Activated CD4-positive, alpha-beta T cell treated with anti-CD3 and anti-CD28 coated beads, Interleukin-2, amount 50 U/mL, for 24 hours (primary cell): ENCODE data around the gene MATN1.
A peak's percentile ranks its signal among the peaks of the same experiment; 100 is the strongest.

ENCODE experiments used
- DNase-seq, 2 donors: peaks; one replicate each; pipeline ENCODE4 v3.0.0-alpha.2; 2020; ENCODE audit warnings: low read depth in 1 of 2, low spot score in 1 of 2

The MATN1 gene

GRCh38 chr1:30758121-30758688 is 34.8 kb upstream of the MATN1 start:
- DNase-seq: no peak

DNA sequence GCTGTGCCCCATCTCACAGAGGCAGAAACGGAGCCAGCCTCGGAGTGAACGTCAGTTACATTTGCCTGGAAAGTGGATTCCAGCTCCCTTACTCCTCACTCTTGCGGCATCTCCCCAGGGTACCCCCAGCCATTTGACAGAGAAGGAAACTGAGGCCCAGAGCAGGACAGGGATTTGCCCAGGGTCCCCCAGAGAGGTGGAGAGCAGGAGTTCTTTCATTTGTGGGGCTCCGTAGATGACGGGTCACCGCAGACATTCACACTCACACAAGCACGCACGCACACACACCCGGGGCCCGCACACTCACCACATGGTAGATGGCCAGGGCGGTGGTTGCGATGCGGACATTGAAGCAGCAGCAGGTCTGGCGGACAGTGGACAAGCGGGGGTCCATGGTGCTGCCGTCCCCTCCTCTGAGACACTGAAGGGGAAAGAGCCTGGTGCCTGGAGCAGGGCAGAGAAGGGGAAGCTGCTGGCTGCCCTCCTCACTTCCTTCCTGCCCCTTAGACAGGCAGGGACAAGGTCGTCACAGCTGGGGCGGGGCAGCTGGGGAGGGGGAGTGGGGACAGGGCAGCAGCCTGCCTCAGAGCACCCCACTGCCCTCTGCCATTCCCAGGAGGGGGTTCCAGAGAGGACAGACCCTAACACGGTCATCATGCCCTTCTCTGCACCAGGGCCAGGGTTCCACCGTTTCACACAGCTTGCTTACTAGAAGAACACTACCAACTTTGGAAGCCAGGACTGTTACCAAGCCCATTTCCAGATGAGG is 34.2 kb upstream of the MATN1 start, which contains the start of gene LAPTM5:
Gene LAPTM5 (minus strand): TSS at position 423 of the 769 bp plus-strand sequence. CDS start 29 bp downstream, at position 394.
- no peak for DNase-seq

DNA sequence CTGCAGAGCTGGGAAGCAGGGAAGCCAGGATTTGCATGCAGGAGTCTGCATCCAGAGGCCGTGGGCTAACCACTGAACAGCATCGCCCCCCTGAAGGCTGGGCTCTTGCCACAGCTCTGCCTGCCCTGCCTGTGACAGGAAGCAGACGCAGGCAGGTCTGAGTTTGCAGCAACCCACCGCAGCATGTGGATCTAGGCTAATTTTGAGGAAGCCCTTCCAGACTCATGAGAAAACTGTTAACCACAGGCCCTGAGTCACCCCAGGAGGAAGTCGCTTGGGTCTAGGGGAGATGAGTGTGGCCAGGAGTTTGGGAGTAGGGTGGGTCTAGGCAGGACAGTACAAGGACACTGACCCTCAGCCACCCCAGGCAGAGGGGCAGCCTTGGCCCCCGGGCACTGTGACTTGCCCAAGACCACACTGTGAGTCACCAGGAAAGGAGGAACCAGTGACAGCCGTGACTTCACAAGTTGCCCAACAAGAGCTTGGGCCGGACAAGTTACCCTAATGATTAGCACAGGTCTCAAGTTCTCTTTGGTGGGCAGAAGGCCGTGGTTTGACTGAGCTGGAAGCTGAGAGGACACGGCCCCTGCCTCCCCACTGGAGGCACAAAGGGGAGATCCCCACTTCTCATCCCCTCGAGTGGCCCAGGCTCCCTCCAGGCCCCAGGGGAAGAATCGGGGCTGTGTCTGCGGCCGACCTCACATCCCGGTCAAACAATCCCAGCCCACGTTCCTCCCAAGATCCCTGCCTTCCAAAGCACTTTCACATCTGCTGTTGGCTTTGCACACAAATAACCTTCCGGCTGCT is 33.4 kb upstream of the MATN1 start:
- peak in 1 of 2 donors; percentile 72 for DNase-seq

- no peak for DNase-seq
These were observed 32.8 kb upstream of the MATN1 start for GRCh38 chr1:30756206-30756544.

GRCh38 chr1:30755746-30756145 is 32.4 kb upstream of the MATN1 start:
- no peak for DNase-seq

DNA sequence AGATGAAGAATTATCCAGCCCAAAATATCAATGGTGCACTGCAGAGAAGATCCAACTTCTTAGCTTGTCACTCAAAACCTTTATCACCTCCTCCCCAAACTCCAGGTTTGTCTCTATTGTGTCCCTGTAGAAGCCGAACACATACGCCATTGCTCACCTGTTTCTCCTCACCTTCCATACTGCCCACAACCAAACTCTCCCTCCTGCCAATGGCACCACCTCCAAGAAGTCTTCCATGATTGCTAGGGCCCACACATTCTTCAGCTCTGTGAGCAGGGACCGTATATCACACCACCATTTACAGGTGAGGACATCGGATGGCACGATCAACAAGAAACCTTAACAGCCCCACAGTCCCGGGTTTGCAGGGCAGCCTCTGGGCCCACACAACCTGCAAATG is 31.9 kb upstream of the MATN1 start:
- no peak for DNase-seq

- DNase-seq: no peak
These were observed 31.3 kb upstream of the MATN1 start for GRCh38 chr1:30754684-30755171.

DNA sequence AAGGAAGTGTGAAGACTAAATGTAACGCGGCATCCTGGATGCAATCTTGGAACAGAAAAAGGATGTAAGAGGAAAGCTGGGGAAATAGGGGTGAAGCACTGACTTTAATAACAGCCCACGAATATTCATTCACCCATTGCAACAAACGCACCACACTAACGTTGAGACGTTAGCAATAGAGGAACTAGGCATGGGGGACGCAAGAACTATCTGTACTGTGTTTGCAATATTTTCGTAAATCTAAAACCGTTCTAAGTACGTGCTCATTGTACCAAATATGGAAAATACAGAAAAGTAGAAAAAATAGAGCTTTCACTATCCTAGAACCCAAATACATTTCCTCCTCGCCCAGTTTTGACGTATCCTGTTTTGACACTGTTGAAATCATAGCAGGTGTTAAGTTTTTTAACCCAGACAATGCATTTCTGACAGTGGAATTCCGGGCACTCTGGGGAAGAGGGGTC is 30.3 kb upstream of the MATN1 start:
- DNase-seq: no peak

GRCh38 chr1:30753118-30753517 is 29.7 kb upstream of the MATN1 start:
- DNase-seq: no peak

DNA sequence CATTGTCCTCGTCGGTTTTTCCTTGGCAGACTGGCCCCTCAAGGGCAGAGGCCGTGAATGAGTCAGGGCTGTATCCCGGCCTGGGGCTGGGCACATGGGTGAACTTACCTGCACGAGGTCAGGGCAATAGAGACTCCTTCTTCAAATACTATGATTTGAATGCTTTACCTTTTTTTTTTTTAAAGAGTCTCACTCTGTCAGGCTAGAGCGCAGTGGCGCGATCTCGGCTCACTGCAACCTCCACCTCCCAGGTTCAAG is 29.2 kb upstream of the MATN1 start:
- no peak for DNase-seq

GRCh38 chr1:30751830-30752650 is 28.7 kb upstream of the MATN1 start:
- DNase-seq: no peak

DNA sequence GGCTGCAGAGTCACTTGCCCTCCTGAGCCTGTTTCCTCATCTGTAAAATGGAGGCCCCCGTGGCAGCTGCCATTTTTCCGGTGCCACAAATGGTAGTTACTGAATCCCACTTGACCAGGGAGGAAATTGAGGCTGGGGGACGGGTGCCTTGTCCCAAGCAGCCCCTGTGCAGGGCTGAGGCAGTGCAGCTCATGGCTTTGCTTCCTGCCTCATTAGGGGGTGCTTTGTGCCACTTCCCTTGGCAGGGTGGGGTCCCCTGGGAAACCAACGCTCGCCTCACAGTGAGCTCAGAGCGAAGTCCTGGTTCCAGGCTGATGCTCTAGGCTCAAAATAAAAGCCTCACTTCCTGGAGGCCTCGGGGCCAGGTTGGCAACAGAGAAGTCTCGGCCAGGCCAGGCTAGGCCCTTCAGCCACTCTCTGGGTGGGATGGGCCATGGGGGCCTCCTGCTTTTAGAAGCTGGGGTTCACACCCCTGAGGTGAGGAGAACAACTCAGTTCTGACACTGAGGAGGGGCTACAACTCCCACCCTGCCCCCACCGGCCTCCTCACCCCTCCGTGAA is 27.4 kb upstream of the MATN1 start:
- no peak for DNase-seq

GRCh38 chr1:30749691-30750583 is 26.6 kb upstream of the MATN1 start:
- peak in 1 of 2 donors; percentile 54 for DNase-seq

GRCh38 chr1:30748699-30749401 is 25.5 kb upstream of the MATN1 start:
- peak in 1 of 2 donors; percentile 46 for DNase-seq

DNA sequence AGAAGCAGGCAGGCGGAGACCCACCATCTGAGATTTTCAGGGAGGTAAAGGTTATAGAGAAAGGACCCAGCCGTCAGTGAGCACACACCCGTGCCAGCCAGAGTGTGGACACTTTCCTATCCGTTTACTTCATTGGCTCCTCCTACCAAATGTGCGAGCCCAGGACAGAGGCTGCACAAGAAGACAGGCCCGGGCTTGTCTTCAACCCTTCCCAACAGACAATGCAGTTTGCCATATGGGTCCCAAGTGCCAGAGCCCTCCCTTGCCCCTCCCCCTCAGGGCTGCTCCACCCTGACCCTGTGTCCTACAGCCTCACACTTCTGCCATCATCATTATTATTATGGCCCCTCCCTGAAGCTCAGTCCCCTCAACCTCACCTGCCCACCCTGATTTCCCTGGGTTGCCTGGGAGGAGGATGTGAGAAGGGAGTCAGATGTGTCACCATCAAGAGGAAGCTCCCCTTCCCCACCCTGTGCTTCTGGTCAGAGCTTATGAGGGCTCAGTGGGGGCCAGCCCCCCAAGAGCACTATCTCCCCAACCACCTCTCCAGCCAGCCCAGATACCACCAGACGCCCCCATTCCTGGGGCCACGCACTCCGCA is 24.8 kb upstream of the MATN1 start:
- no peak for DNase-seq

DNA sequence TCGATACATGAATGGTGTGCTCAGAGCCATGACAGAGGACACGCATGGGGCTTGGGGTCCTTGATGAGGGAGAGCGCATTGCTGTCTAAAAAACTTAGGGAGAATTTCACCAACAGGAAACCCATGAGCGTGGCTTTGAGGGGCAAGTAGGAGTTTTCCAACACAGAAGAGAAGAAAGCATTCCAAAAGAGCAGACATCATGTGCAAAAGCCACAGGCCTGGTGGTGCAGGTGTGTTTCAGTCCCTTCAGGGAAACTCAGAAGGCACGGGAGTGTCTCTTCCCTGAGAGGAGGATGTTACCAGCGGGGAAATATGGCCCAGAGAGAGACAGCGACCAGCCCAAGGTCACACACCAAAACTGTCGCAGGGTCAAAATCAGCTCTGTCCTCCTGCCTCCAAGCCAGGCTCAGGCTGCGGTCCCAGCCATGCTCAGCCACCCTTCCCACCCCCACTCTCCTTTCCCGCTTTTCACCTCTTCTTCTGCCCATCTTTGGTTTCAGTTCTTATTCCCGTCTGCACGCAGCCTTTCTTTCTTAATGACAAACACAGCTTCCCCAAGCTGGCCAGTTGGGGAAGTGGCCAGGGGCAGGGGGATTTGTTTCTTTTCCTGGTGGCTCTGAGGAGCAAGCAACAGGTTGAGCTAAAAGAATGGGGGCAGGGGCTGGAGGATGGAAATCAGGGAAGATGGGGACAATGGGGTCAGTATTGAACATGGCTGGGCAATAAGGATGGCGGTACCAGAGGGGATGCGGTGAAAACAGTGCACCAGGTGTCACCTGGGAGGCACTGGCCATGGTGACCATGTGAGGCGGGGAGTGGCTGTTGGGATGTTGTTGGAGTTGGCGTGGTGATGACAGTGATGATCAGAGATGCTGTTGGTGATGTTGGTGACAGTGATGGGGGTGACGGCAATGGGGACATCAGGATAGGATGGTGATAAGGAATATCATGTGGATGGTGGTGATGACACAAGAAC is 23.9 kb upstream of the MATN1 start:
- no peak for DNase-seq

DNA sequence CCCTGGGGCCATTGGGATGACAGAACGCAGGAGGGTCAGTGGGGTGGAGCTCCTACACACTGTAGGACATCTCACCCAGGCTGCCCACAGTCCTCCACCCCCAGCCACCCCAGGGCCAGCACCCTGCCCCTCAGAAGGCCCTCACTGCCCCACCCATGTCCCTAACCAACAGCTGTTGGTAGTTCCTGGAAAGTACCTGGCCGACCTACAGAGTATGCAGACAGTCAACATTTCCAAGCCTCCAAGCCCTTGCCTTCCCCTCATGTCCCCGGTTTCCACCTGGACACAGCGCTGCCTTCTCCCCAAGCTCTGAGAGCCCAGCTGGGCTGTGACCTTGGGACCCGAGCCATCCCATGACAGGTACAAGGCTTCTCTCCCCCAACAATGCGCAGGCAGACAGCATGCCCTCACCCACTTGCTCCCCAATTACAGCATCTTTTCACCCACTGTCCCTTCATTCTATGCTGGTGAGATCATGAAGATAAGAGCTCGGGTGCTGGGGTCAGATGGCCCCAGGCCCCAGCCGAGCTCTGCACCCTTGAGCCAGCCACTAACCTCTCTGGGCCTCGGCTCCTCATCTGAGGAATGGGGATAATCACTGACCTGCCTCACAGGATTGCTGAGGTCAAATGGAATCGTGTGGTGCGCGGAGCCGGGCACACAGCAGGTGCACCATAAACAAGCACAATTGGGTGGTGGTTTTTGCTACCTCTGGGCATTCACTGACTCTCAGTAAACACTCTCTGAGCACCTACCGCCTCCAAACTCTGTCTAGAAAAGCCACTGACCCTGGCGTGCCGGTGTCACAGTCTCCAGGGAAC is 23.0 kb upstream of the MATN1 start:
- DNase-seq: no peak
